ENCODE data around the gene CFAP299.
A peak's percentile ranks its signal among the peaks of the same experiment; 100 is the strongest.
"Not testable (repeated sequence)": the region's sequence is repeated elsewhere in the genome, so short reads cannot be mapped to it uniquely, and the experiment has no call there.

The CFAP299 gene

GRCh38 chr4:80331693-80332092 lies 3.8 kb upstream of the CFAP299 start:
- DNase-seq (ENCODE audit: low read depth in 2 of 3, low spot score in 1 of 3): no peak

- DNase-seq (ENCODE audit: low read depth in 2 of 3, low spot score in 1 of 3): no peak
Observed at GRCh38 chr4:80333121-80333520, 2.4 kb upstream of the CFAP299 start.

- no peak for DNase-seq (ENCODE audit: low read depth in 2 of 3, low spot score in 1 of 3)
Observed at GRCh38 chr4:80334568-80334967, 962 bp upstream of the CFAP299 start.

GRCh38 chr4:80335226-80335553 lies 340 bp upstream of the CFAP299 start:
- DNase-seq (ENCODE audit: low read depth in 2 of 3, low spot score in 1 of 3): no peak

GRCh38 chr4:80336582-80336981 lies 1.1 kb downstream of the CFAP299 start:
- DNase-seq (ENCODE audit: low read depth in 2 of 3, low spot score in 1 of 3): no peak

GRCh38 chr4:80340036-80340435 lies 4.5 kb downstream of the CFAP299 start:
- DNase-seq (ENCODE audit: low read depth in 2 of 3, low spot score in 1 of 3): no peak

- not testable (repeated sequence) for DNase-seq (ENCODE audit: low read depth in 2 of 3, low spot score in 1 of 3)
Observed at GRCh38 chr4:80342684-80343083, 7.2 kb downstream of the CFAP299 start.

- no peak for DNase-seq (ENCODE audit: low read depth in 2 of 3, low spot score in 1 of 3)
Observed at GRCh38 chr4:80343887-80344286, 8.4 kb downstream of the CFAP299 start.

- no peak for DNase-seq (ENCODE audit: low read depth in 2 of 3, low spot score in 1 of 3)
Observed at GRCh38 chr4:80360084-80360483, 24.6 kb downstream of the CFAP299 start.

- DNase-seq (ENCODE audit: low read depth in 2 of 3, low spot score in 1 of 3): no peak
Observed at GRCh38 chr4:80360900-80361299, 25.4 kb downstream of the CFAP299 start.

- DNase-seq (ENCODE audit: low read depth in 2 of 3, low spot score in 1 of 3): no peak
Observed at GRCh38 chr4:80361329-80361900, 25.9 kb downstream of the CFAP299 start.

GRCh38 chr4:80362578-80363181 lies 27.1 kb downstream of the CFAP299 start:
- peak; percentile 17 to 19 (median 18) for DNase-seq (ENCODE audit: low read depth in 2 of 3, low spot score in 1 of 3)

GRCh38 chr4:80365928-80366327 lies 30.4 kb downstream of the CFAP299 start:
- peak; percentile 19 to 48 (median 28) for DNase-seq (ENCODE audit: low read depth in 2 of 3, low spot score in 1 of 3)

- DNase-seq (ENCODE audit: low read depth in 2 of 3, low spot score in 1 of 3): no peak
Observed at GRCh38 chr4:80367737-80368136, 32.2 kb downstream of the CFAP299 start.

- DNase-seq (ENCODE audit: low read depth in 2 of 3, low spot score in 1 of 3): no peak
Observed at GRCh38 chr4:80370635-80371034, 35.1 kb downstream of the CFAP299 start.

GRCh38 chr4:80371046-80371445 lies 35.5 kb downstream of the CFAP299 start:
- DNase-seq (ENCODE audit: low read depth in 2 of 3, low spot score in 1 of 3): no peak

- DNase-seq (ENCODE audit: low read depth in 2 of 3, low spot score in 1 of 3): no peak
Observed at GRCh38 chr4:80374180-80374579, 38.6 kb downstream of the CFAP299 start.

- DNase-seq (ENCODE audit: low read depth in 2 of 3, low spot score in 1 of 3): no peak
Observed at GRCh38 chr4:80382090-80382832, 46.7 kb downstream of the CFAP299 start.

GRCh38 chr4:80385397-80386280 lies 50.1 kb downstream of the CFAP299 start:
- no peak for DNase-seq (ENCODE audit: low read depth in 2 of 3, low spot score in 1 of 3)

GRCh38 chr4:80386281-80386886 lies 50.9 kb downstream of the CFAP299 start:
- no peak for DNase-seq (ENCODE audit: low read depth in 2 of 3, low spot score in 1 of 3)

All from stimulated activated CD4-positive, alpha-beta T cell treated with anti-CD3 and anti-CD28 coated beads, Interleukin-12 subunit alpha, Interleukin-12 subunit beta, amount 100 ng/mL, for 48 hours (primary cell).